Measurements from ENCODE around the gene CDK9. TPM values are rescaled to one million over a fixed set of nuclear protein-coding genes. Genes with fewer than 3 reads are reported as not detected.

CDK9 gene
- total and polyA plus RNA-seq, 10 of the 15 experiments (the other 5 are each of a cell fraction or from before 2014, with no cell fraction given) = 7.3 to 92.6 (median 51.6) TPM

GRCh38 chr9:127785023-127785932 lies 556 bp upstream of the CDK9 start (continued):
- TF ChIP-seq TCF12 (IDR thresholded peaks at IDR 0.05; ENCODE audit: low read depth, low read length) (0 out of 2 replicates have a peak, but pooled peaks have one; percentile 49), CHD2 (IDR thresholded peaks at IDR 0.05; ENCODE audit: borderline replicate concordance, low read depth, low read length) (no peak; the same call in 1 of the 2 replicates), ESRRA (IDR thresholded peaks at IDR 0.05; ENCODE audit: low read length) (no peak), POLR2AphosphoS2 (IDR thresholded peaks at IDR 0.05; ENCODE audit: low read depth, low read length) (no peak), NFXL1 (IDR thresholded peaks at IDR 0.05; ENCODE audit: borderline replicate concordance) (0 out of 2 replicates have a peak, but pooled peaks have one; percentile 32), DPF2 (IDR thresholded peaks at IDR 0.05) (peak; percentile 50; the same call in 1 of the 2 replicates), IRF3 (IDR thresholded peaks at IDR 0.05) (no peak), ZNF384 (IDR thresholded peaks at IDR 0.05; ENCODE audit: borderline replicate concordance, low read depth, low read length) (no peak), CREM (IDR thresholded peaks at IDR 0.05; ENCODE audit: low read depth) (no peak; the same call in 1 of the 2 replicates), ZNF592 (IDR thresholded peaks at IDR 0.05) (0 out of 2 replicates have a peak, but pooled peaks have one; percentile 29), ELK1 (IDR thresholded peaks at IDR 0.05; ENCODE audit: low read depth, low read length) (no peak), PRDM15 (CRISPR knock-in tag; IDR thresholded peaks at IDR 0.05) (no peak)
- TF ChIP-seq, protein P1, sequence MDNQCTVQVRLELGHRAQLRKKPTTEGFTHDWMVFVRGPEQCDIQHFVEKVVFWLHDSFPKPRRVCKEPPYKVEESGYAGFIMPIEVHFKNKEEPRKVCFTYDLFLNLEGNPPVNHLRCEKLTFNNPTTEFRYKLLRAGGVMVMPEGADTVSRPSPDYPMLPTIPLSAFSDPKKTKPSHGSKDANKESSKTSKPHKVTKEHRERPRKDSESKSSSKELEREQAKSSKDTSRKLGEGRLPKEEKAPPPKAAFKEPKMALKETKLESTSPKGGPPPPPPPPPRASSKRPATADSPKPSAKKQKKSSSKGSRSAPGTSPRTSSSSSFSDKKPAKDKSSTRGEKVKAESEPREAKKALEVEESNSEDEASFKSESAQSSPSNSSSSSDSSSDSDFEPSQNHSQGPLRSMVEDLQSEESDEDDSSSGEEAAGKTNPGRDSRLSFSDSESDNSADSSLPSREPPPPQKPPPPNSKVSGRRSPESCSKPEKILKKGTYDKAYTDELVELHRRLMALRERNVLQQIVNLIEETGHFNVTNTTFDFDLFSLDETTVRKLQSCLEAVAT (IDR thresholded peaks at IDR 0.05) = peak; percentile 21; the same call in 1 of the 2 replicates
- TF ChIP-seq, protein P2, sequence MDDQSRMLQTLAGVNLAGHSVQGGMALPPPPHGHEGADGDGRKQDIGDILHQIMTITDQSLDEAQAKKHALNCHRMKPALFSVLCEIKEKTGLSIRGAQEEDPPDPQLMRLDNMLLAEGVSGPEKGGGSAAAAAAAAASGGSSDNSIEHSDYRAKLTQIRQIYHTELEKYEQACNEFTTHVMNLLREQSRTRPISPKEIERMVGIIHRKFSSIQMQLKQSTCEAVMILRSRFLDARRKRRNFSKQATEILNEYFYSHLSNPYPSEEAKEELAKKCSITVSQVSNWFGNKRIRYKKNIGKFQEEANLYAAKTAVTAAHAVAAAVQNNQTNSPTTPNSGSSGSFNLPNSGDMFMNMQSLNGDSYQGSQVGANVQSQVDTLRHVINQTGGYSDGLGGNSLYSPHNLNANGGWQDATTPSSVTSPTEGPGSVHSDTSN (IDR thresholded peaks at IDR 0.05; ENCODE audit: insufficient replicate concordance, low read depth, low read length) = no peak
